SH-SY5Y (cell line): ENCODE results near the gene NAV2.

Experiments
- GATA2 ChIP-seq: IDR thresholded peaks from 2 replicates; pipeline ENCODE4 v1.6.1; 2011; ENCODE audit warnings: mild to moderate bottlenecking, low read depth, low read length
- GATA3 ChIP-seq: IDR thresholded peaks from 2 replicates; pipeline ENCODE4 v1.6.1; 2011; ENCODE audit warnings: low read depth, mild to moderate bottlenecking, low read length, moderate library complexity

DNA sequence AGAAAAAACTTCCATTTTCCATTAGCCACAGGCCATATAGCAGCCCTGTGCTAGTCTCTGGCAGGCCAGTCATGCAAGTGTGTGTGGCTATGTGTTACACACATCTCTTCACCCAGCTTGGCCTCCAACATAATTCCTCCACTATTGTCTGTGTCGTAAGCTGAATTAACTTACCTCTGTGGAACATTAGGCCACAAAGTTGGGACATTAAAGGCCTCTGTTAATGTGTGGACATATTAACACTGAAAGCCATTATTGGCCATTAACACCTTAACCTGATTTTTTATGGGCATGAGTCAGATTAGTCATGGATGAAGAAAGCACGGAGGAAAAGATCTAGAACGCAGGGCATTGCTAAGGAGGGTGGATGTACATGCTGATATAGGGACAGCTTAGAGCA is 347.5 kb downstream of the NAV2 start:
- TF ChIP-seq GATA2 (no peak), GATA3 (no peak)
